Measurements from ENCODE around the gene KRT3. TPM values are rescaled to one million over a fixed set of nuclear protein-coding genes. Genes with fewer than 3 reads are reported as not detected.

The KRT3 gene
- total and polyA plus RNA-seq, 9 of the 15 experiments (the other 6 are each of a cell fraction or from before 2014, with no cell fraction given), result not detected

DNA sequence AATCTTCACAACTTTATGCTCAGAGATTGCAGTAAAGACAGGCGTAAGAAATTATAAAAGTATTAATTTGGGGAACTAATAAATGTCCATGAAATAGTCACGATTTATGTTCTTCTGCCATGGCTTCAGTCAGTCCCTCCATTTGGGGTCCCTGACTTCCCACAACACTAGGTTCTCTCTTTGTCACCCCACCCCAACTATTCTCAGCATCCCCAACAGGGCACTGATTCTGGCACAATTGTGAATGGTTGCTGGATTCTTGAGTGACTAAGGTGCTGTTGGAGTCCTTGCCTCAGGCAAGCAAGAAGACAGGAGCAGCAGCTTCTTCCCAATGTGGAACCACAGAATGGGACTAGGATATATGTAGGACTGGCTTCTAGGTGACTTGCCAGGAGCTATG, 34.1 kb downstream of the KRT3 start:
- Histone ChIP-seq H2AFZ (ENCODE audit: low read depth, low read length) (no peak overlapping the region), H3K4me3 (no peak overlapping the region), H3K27me3 (ENCODE audit: control insufficient read depth in 2 of 2, insufficient read depth in 2 of 2, low read length in 2 of 2) (0 out of 5 replicates have a peak, but pooled peaks cover 0 to 4% of the 10 kb centered on the region in 2 experiments), H3K9me1 (ENCODE audit: control insufficient read depth, insufficient read depth, low read length) (no peaks in the 10 kb centered on the region), H3K27ac (ENCODE audit: extremely low read depth, low read depth, low read length) (no peak overlapping the region), H3K4me2 (ENCODE audit: insufficient read depth, low read length) (no peak overlapping the region), H3K4me1 (replicated peaks in 1 of 2; ENCODE audit: control insufficient read depth in 2 of 2, insufficient read depth in 2 of 2, low read length in 2 of 2) (no peaks in the 10 kb centered on the region), H3K79me2 (ENCODE audit: control insufficient read depth, insufficient read depth, low read length) (no peaks in the 10 kb centered on the region), H3K36me3 (ENCODE audit: control insufficient read depth, insufficient read depth, low read length) (no peaks in the 10 kb centered on the region), H3K9me3 (replicated peaks; ENCODE audit: control insufficient read depth, insufficient read depth, low read depth, low read length) (peaks cover 3% of the 10 kb centered on the region), H3K9ac (ENCODE audit: insufficient read depth in 1 of 2, low read depth in 2 of 2, low read length in 2 of 2) (no peak overlapping the region), H4K20me1 (replicated peaks; ENCODE audit: control insufficient read depth, insufficient read depth, low read length) (no peaks in the 10 kb centered on the region)
- TF ChIP-seq EWSR1 (IDR thresholded peaks at IDR 0.05; ENCODE audit: borderline replicate concordance, low read depth, partially characterized antibody) (no peak), GABPB2 (CRISPR knock-in tag; conservative IDR thresholded peaks at IDR 0.05) (no peak), MIER1 (IDR thresholded peaks at IDR 0.05; ENCODE audit: low read depth) (no peak), RCOR1 (IDR thresholded peaks at IDR 0.05; ENCODE audit: borderline replicate concordance in 1 of 2, low read depth in 2 of 2, low read length in 2 of 2) (no peak), CBX1 (IDR thresholded peaks at IDR 0.05; ENCODE audit: low read depth) (no peak), NFXL1 (CRISPR knock-in tag; IDR thresholded peaks at IDR 0.05) (no peak), RNF2 (IDR thresholded peaks at IDR 0.05) (no peak), NR4A1 (CRISPR knock-in tag; IDR thresholded peaks at IDR 0.05) (no peak), NR4A1 (tag; IDR thresholded peaks at IDR 0.05) (no peak), MAZ (CRISPR knock-in tag; conservative IDR thresholded peaks at IDR 0.05 in 1 of 2, IDR thresholded peaks at IDR 0.05 in 1 of 2) (no peak), CGGBP1 (CRISPR knock-in tag; IDR thresholded peaks at IDR 0.05) (no peak), NFE2 (IDR thresholded peaks at IDR 0.05; ENCODE audit: low read depth) (no peak), SP1 (CRISPR knock-in tag; IDR thresholded peaks at IDR 0.05) (no peak)
- WGBS (ENCODE audit: insufficient coverage, low coverage, missing lambda C conversion rate), result 3% methylated on average over 2 of the region's 2 CpGs
- intact Hi-C loops (cut with micrococcal nuclease), result no loop called here
- DNase-seq (ENCODE audit: extremely low read depth in 1 of 4, low spot score in 3 of 4) (no peak), FAIRE-seq (no peak), ATAC-seq (no peak)
- in situ Hi-C loops (cut with MboI), result no loop called here
- BruUV-seq (replicated peaks), result no TSS peak
- ChIA-PET POLR2A (no interaction called here), CTCF (ENCODE audit: low intra/inter-chr PET ratio) (no interaction called here)
